Stimulated activated CD8-positive, alpha-beta memory T cell treated with anti-CD3 and anti-CD28 coated beads, Interleukin-4, amount 100 ng/mL, for 1 hour (primary cell): ENCODE data around the gene USP22.

Experiments used
- DNase-seq, 2 donors: peaks; one replicate each; pipeline ENCODE4 v3.0.0-alpha.2; 2020; ENCODE audit warnings: low read depth in 2 of 2, low spot score in 1 of 2

Gene USP22

DNA sequence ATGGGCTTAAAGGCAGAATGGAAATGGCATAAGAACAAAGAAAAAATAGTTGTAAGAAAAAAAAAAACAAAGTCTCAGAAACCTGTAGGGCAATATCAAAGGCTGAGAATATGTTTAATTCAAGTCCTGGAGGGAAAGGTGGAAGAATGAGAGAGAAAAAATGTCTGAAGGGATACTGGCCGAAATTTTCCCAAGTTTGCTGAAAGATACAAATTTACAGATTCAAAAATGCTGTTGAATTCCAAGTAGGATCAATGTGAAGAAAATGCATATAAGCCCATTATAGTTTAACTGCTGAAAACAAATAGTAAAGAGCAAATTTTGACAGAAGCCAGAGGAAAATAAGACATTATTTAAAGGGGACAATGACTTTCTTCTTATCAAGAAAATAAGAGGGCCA, 6.6 kb upstream of the USP22 start:
- no peak for DNase-seq

DNA sequence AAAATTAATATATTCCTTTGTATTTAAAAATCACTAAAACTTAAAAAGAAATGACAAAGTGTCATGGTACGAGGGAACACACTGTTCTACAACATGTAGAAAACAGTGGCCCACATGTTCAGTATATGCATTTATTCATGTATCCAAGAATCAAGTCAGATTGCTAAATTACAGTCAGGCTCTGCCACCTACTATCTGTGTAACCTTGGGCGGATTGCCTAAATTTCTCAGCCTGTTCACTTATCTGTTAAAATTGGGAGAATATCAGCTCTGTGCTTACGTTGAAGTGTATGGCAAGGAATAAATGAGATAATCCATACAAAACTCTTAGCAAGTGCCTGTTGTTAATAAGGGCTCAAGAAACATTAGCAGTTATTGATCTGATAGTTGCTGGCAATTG, 3.4 kb upstream of the USP22 start:
- DNase-seq: no peak

DNA sequence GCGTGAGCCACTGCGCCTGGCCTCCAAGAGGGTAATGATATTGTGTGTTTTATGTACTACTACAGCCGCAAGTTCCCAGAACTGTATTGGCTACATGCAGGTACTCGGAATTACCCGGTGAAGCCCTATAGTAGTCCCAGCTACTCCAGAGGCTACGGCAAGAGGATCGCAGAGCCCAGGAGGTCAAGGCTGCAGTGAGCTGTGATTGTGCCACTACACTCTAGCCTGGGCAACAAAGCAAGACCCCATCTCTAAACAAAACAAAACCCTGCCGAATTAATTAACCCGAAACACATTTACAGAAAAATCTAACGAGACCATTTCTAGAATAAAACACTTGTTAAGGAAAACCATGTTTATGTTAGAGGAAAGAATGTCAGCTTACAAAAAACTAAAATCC, 2.2 kb upstream of the USP22 start:
- no peak for DNase-seq

DNA sequence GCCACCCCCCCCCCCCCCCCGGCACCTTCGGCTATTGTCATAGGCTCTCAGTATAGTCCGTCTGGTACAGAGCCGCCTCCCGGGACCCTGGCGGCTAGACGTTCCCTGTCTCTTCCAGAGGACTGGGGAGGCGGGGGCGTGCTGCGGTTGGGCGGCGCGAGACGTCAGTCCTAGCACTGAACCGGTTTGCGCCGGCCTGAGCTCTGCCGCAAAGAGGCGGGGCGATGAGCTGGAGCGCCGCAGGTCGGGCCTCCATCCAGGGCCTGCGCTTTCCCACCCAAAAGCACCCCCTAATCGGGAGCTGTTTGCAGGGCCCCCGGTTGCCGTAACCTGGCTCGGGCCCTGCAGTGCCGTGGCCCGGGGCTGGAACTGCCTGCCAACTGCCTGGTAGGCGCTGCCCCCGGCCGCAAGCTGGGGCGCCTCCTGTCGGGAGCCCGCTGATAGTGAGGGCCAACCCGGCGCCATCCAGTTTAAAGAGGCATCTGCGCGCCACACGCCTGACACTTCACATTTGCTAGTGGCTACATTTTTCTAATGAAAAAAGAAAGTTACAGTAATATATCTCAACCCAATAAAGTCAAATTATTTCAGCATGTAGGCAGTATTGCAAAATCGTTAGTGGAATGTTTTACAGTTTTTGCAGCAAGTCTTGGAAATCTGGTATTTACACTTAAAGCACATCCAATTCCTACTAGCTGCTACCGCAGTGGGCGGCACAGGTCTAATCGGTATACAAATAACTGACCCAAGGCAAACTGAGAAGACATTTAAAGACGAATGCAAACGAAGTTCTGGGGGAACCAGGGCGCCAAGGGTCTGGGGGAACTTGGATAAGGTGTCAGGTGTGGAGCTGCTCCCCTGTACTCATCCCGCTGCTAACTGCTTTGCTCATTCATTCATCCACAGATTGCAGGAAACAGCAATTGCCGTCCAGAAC, 753 bp upstream of the USP22 start:
- DNase-seq: peak; percentile 86 to 90

DNA sequence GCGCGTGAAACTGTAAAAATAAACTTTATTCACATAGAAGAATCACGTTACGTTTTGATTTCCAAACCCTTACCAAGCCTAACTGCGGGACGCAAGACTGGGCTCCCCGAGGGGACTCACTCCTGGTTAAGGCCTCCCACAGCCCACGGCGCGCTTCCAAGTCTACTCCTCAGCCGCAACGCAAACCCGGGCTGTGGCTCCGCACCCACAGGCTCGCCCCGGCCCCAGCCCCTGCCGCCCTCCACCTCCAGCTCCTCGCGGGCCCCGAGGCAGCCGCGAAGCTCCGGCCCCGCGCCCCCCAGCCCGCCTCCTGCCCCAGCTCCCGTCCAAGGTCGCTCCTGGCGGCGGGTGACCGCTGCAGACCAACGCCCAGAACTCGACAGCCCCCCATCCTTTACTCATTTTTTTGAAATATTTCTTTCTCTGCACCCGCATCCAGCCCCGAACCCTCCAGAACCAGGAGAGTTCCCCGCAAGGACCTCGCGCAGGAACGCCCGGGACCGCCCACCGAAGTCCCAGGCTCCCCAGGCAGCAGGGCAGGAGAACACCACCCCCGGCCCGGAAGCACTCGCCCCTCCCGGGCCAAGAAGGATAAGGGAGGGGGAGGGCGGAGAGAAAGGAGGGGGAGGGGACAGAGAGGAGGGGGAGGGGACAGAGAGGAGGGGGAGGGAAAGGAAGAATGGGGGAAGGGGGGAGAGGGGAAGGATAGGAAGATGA, 912 bp downstream of the USP22 start:
- DNase-seq: peak in 1 of 2 donors; percentile 37

DNA sequence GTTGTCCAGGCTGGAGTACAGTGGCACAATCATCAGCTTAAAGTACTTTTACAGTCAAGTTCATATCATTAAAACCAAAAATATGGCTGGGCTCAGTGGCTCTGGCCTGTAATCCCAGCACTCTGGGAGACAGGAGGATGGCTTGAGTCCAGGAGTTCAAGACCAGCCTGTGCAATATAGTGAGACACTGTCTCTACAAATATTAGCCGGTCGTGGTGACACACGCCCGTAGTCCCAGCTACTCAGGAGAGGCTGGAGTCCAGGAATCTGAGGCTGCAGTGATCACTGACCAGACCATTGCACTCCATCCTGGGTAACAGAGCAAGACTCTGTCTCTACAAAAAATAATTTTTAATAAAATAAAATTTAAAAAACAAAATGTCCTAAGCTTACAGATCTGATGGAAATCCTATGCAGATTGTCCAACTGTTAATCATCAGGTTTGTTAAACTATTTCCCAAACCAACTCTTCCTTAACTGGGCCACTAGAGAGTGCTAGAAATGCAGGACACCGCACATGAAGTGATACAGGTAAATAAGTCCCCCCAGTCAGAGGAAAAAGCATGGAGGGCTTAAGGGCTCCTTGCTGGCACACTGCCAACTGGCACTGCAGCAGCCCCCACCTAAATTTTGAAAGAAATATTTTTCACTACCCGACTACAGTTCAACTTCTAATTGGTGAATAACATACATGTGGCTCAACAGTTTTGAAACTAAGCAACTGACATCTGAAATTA, 2.8 kb downstream of the USP22 start:
- DNase-seq: no peak

DNA sequence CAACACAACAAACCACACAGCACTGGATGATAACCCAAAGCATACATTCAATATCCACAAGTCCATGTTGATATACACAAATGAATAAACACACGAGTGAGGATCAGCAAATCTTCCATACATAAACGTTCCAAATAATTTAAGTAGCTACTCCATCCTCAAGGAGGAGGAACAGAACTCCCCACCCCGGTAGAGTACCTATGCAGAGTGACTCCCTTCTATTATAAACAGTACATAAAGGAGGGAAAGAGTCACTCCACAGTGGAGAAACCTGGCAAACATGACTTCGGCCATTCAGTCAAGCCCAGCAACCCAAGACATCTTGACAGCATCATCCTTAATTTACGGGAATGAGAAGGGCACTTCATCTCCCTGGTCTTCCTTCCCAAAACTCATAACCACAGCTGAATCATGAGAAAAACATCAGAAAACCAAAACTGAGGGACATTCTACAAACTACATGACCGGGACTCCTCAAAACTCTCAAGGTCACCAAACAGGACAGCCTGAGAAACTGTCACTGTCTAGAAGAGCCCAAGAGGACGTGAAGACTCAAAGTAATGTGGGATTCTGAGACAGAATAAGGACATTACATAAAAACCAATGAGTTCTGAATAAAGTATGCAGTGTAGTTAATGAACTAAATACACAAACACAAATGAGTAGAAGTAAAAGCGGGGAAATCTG, 5.6 kb downstream of the USP22 start:
- DNase-seq: no peak

DNA sequence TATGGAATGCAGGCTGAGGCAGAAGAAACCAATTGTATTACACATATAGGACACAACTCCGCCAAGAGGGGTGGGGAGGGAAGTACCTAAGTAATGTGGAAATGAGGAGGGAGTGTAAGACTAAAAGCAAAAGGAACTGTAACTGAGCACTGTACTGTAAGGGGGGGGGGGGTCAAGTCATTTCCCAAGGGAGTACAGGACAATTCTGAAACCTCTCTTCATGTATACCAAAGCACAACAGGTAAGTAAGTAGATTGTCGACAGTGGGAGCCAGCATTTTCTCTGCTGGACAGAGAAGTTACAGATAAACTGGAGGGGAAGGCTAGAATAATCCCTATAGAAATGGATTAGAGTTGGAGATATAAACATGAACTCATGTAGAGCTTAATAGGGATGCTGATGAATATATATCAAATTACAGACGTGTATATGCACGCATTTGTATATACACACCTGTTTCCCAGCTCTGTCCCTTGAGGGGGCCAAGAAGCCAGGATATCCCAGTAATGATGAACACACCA, 6.4 kb downstream of the USP22 start:
- DNase-seq: no peak

DNA sequence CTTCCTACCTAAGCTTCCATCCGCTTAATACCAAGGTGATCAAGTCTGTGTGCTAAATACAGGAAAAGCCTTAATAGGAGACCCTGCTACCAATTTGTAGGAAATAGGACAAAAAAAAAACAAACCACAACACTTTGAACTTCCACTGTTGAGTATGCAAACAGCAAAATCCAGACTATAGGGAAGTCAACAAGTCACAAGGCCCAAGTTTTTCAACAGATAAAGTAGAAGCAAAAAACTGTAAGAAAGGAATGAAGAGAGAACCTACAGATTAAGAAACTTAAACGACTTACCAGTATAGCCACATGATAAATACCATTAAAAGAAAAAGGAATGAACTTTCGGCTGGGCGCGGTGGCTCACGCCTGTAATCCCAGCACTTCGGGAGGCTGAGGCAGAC, 7.4 kb downstream of the USP22 start:
- DNase-seq: no peak

DNA sequence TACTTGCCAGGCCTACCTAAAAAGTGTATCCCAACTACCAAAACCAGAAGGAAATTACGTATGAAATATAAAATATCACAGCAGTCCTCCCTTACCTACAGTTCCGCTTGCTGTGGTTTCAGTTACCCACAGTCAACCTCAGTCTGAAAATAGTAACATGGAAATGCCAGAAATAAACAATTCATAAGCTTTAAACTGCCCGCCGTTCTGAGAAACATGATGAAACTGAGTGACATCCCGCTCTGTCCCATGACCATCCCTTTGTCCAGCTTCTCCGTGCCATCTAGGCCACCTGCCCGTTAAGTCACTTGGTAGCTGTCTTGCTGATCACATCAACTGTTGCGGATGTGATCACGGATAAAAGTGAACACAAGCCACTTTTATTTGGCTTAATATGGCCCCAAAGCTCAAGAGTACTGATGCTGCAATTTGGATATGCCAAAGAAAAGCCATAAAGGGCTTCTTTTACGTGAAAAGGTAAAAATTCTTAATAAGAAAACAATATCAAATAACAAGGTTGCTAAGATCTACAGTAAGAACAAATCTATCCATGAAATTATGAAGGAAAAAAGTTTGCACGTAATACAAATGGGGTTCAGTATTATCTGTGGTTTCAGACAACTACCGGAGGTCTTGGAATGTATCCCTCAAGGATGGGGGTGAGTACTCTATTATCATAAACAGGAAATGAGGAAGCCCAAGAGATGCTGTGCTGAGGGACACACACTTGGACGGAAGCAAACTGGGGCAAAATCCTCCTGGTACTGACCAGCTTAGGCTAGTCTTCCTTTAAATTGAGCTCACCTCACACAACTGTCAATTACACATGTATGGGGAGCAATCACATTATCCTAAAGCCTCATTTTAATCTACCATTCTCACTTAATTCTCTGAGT, 8.2 kb downstream of the USP22 start:
- DNase-seq: no peak

DNA sequence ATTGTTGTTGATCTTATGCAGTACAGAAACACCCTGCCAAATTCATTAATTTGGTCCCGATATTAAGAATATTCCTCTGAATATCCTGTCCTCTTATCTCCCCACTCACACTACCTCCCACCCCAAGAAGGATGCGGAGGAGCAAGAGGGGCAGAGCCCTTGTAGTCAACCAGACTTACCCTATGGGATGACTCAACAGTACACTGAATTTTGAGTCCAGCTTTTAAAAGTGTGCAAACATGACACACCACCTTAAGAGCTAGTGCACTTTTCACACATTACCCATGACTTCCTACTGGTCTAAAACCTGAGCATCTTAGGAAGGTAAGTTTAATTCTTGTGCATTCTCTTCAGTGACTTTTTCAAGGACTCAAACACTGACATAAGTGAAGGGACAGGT, 9.5 kb downstream of the USP22 start:
- no peak for DNase-seq

DNA sequence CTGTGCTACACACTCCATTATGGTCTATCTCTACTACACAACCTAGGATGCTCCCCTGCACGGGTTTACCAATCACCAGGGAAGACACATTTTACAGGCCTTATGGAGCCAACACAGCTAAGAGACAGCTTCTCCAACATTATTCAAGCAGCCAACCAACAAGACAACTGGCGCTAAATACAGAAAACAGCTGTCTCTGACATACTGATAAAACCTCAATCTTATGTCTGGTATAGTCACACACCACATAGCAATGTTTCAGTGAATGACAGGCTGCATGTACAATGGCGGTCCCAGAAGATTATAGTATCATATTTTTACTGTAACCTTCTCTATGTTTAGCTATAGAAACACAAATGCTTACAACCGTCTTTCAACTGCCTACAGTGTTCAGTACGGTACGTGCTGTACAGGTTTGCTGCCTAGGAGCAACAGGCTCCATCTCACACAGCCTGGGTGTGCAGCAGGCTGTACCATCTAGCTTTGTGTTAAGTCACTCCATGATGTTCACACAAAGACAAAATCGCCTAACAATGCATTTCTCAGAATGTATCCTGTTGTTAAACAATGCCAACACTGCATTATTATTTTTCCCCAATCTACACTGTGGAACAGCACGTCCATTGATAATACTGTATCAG, 10.9 kb downstream of the USP22 start:
- no peak for DNase-seq

DNA sequence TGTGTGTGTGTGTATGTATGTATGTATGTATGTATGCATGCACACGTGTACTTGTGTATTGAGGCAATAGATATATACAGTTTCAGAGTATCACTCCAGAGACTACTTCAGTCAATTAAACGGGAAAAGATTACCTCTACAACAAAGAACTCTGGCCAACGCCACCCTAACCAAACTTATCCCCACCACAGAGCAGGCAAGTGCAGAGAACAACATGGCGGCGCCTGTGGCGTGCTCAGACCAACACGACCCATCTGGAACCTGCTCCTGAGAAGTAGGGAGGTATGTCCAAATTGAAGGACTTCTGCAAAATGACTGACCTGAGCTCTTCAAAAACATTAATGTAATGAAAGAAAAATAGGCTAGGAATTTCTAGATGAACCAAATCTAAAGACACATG, 12.4 kb downstream of the USP22 start:
- no peak for DNase-seq

DNA sequence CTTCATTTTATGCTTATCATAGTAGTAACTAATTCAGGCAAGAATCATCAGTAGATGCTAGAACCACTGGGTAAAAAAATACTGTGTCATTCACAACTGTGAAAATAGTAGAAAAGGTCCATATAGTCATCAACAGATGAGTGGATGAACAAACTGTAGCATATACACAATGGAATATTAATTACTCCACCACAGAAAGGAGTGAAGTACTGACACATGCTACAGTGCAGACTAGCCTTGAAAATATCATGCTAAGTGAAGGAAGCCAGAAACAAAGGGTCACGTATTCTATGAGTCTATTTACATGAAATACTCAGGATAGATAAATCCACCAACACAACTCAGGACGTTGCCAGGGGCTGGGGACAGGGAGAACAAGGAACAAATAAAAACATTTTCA, 13.3 kb downstream of the USP22 start:
- DNase-seq: no peak

DNA sequence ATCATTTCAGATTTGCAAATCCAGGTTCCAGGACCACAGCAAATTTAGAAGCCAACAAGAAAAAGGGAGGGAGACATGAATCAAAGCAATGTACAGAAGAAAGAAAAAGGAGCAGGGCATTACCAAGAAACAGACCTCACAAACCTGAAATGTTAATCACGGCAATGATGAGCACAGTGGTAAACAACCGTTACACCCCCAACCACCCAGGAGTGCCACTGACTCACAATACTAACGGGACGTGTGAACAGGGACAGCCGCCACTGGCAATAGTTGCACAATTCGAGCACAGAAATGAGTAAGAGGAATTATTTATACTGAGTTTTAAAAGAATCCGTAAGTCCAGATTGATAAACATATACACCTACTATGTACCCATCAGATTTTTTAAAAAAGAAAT, 13.8 kb downstream of the USP22 start:
- DNase-seq: no peak

DNA sequence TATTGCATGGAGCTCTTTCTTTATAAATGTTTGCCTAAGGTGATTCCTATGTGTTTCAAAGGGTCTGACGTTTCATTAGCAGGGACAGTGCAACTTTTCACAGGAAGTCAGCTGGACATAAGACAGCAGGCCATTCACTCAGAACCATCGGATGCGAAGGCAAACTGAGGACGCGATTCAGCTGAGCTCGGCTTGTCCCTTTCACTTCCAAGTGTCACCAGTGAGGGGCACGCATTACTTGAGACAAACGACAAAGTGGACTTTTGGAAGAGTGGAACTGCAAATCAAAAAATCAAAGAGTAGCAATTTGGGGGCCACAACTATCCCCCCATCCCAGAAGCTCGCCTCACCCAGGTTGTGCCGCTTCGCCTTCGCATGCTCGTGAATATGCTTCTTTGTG, 14.6 kb downstream of the USP22 start:
- no peak for DNase-seq

DNA sequence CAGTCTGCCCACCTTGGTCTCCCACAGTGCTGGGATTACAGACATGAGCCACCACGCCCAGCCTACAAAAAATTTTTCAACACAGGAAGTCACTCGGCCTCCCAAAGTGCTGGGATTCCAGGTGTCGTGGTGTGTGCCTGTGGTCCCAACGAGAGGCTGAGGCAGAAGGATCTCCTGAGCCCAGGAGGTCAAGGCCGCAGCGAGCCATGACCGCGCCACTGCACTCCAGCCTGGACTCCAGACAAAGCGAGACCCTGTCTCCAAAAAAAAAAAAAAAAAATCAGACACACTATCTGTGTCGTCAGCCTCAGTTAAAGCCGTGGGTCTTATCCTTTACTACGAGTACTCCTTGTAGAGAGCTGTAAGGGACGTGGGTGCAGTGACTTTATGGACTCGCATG, 15.8 kb downstream of the USP22 start:
- DNase-seq: no peak

DNA sequence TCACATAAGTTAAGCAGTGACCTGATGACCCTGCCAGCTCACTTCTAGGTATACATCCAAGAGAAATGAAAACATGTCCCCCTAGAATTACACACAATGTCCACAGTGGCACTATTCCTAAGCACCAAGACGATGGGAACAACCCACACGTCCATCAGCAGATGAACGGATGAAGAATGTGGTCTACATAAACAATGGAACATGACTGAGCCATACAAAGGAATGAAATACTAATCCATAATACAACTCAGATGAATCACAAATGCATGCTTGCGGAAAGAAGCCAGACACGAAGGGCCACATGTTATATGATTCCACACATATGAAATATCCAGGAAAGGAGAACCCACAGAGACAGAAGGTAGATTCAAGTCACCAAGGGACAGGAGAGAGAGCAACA, 17.4 kb downstream of the USP22 start:
- DNase-seq: no peak

DNA sequence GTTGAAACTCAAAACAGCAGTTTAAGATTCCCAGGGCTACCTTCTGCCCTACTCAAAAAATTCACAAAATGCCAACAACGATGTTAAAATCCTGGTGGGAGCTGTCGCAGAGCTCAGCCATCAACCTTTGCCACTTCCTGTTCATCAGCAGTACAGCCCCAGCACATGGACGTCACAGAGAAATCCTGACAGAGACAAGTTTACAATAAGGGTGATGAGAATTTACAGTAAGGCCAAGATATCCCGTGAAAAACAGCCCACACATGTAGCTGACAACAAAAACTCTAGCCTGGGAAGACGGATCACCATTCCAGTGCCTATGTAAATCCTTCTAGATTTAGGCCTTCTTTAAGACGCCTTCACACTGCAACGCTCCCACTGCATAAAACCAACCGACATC, 18.8 kb downstream of the USP22 start:
- DNase-seq: no peak
